Measurements from ENCODE around the gene KNTC1. TPM values are rescaled to one million over a fixed set of nuclear protein-coding genes. Genes with fewer than 3 reads are reported as not detected.

Gene KNTC1
- polyA plus RNA-seq, 1 donor (not counting 4 experiments of a cell fraction or from before 2014, with no cell fraction given), result 18.6 TPM

DNA sequence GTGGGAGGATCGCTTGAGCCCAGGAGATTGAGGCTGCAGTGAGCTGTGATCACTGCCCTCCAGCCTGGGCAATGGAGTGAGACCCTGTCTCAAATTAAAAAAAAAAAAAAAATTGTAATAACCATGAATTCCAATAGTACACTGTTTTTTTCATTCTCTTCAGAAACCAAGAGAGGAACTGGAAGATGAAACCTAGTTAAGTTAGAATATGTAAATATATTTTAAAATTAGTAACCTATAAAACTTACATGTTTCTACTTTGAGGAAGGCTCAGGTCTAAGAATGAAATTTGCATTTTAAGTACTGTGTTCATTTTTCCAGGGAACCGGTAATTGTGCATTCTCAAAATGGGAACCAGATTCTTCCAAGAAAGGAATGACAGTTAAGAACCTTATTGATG, 18.8 kb downstream of the KNTC1 start:
- no peak overlapping the region for H2AFZ ChIP-seq (ENCODE audit: control insufficient read depth, low read length)
- dilution Hi-C loops (cut with MboI; ENCODE audit: extremely low pct_ligation_motif_present, low sequenced_read_pairs), result no loop called here
- H3K79me2 ChIP-seq (ENCODE audit: control insufficient read depth, insufficient read depth, low read length), result no peaks in the 10 kb centered on the region
- H3K36me3 ChIP-seq (ENCODE audit: control insufficient read depth in 2 of 2, extremely low read depth in 1 of 2, insufficient read depth in 2 of 2, low read length in 2 of 2), result peaks cover 2 to 15% of the 10 kb centered on the region in 2 experiments
- TF ChIP-seq, protein P1, sequence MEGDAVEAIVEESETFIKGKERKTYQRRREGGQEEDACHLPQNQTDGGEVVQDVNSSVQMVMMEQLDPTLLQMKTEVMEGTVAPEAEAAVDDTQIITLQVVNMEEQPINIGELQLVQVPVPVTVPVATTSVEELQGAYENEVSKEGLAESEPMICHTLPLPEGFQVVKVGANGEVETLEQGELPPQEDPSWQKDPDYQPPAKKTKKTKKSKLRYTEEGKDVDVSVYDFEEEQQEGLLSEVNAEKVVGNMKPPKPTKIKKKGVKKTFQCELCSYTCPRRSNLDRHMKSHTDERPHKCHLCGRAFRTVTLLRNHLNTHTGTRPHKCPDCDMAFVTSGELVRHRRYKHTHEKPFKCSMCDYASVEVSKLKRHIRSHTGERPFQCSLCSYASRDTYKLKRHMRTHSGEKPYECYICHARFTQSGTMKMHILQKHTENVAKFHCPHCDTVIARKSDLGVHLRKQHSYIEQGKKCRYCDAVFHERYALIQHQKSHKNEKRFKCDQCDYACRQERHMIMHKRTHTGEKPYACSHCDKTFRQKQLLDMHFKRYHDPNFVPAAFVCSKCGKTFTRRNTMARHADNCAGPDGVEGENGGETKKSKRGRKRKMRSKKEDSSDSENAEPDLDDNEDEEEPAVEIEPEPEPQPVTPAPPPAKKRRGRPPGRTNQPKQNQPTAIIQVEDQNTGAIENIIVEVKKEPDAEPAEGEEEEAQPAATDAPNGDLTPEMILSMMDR (optimal IDR thresholded peaks at IDR 0.05 in 1 of 3, IDR thresholded peaks at IDR 0.05 in 1 of 3, conservative IDR thresholded peaks at IDR 0.05 in 1 of 3; ENCODE audit: extremely low read depth in 1 of 3, insufficient read depth in 2 of 3, low read length in 3 of 3), result no peak
- no peak for TF ChIP-seq EZH2 (IDR thresholded peaks at IDR 0.05; ENCODE audit: low read length)
- no peaks in the 10 kb centered on the region for H3K9me1 ChIP-seq (ENCODE audit: control insufficient read depth, extremely low read depth, insufficient read depth, low read length)
- no peak for FAIRE-seq
- no peaks in the 10 kb centered on the region for H3K27me3 ChIP-seq (ENCODE audit: control insufficient read depth, extremely low read depth, insufficient read depth, low read length)
- no peak overlapping the region for H3K4me2 ChIP-seq (ENCODE audit: control insufficient read depth, extremely low read depth, insufficient read depth, low read depth, low read length)
- no peak overlapping the region for H3K4me3 ChIP-seq (ENCODE audit: control insufficient read depth in 2 of 3, extremely low read depth in 1 of 3, insufficient read depth in 2 of 3, low read depth in 1 of 3, low read length in 3 of 3)
- H3K9me3 ChIP-seq (ENCODE audit: control insufficient read depth, low read depth, low read length), result no peaks in the 10 kb centered on the region
- no peaks in the 10 kb centered on the region for H4K20me1 ChIP-seq (ENCODE audit: control insufficient read depth, extremely low read depth, insufficient read depth, low read length)
- H3K9ac ChIP-seq (ENCODE audit: control insufficient read depth, extremely low read depth, insufficient read depth, low read length), result no peak overlapping the region
- no peak overlapping the region for H3K27ac ChIP-seq (ENCODE audit: control insufficient read depth, insufficient read depth, low read length)
- no peaks in the 10 kb centered on the region for H3K4me1 ChIP-seq (ENCODE audit: control insufficient read depth, extremely low read depth, insufficient read depth, low read length)
- DNase-seq (ENCODE audit: low read depth, low spot score), result no peak

DNA sequence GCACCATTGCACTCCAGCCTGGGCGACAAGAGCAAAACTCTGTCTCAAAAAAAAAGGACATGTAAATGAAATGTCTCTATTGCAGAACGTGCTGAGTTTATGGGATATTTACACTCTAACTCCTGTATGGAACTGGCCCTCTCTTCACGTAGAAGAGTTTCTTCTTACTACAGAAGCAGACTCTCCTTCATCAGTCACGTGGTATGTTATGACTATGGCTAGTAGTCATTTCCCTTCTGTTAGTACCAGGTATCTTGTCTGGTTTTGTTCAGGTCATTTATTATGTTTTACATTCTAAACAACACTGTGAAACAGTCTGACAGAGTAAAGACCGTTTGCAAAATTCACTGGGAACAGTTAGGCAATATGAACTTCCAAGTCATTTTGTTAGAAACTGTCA, 20.3 kb downstream of the KNTC1 start:
- Histone ChIP-seq H4K20me1 (ENCODE audit: control insufficient read depth, extremely low read depth, insufficient read depth, low read length) (no peaks in the 10 kb centered on the region), H3K4me3 (ENCODE audit: control insufficient read depth in 2 of 3, extremely low read depth in 1 of 3, insufficient read depth in 2 of 3, low read depth in 1 of 3, low read length in 3 of 3) (no peak overlapping the region), H3K27ac (ENCODE audit: control insufficient read depth, insufficient read depth, low read length) (no peak overlapping the region), H2AFZ (ENCODE audit: control insufficient read depth, low read length) (no peak overlapping the region), H3K79me2 (ENCODE audit: control insufficient read depth, insufficient read depth, low read length) (no peaks in the 10 kb centered on the region), H3K9ac (ENCODE audit: control insufficient read depth, extremely low read depth, insufficient read depth, low read length) (no peak overlapping the region), H3K4me2 (ENCODE audit: control insufficient read depth, extremely low read depth, insufficient read depth, low read depth, low read length) (no peak overlapping the region), H3K27me3 (ENCODE audit: control insufficient read depth, extremely low read depth, insufficient read depth, low read length) (no peaks in the 10 kb centered on the region), H3K4me1 (ENCODE audit: control insufficient read depth, extremely low read depth, insufficient read depth, low read length) (no peaks in the 10 kb centered on the region), H3K36me3 (ENCODE audit: control insufficient read depth in 2 of 2, extremely low read depth in 1 of 2, insufficient read depth in 2 of 2, low read length in 2 of 2) (peaks cover 8 to 17% of the 10 kb centered on the region in 2 experiments), H3K9me3 (ENCODE audit: control insufficient read depth, low read depth, low read length) (no peaks in the 10 kb centered on the region), H3K9me1 (ENCODE audit: control insufficient read depth, extremely low read depth, insufficient read depth, low read length) (no peaks in the 10 kb centered on the region)
- FAIRE-seq, result no peak
- dilution Hi-C loops (cut with MboI; ENCODE audit: extremely low pct_ligation_motif_present, low sequenced_read_pairs), result no loop called here
- DNase-seq (ENCODE audit: low read depth, low spot score), result no peak
- TF ChIP-seq, protein P1 (optimal IDR thresholded peaks at IDR 0.05 in 1 of 3, IDR thresholded peaks at IDR 0.05 in 1 of 3, conservative IDR thresholded peaks at IDR 0.05 in 1 of 3; ENCODE audit: extremely low read depth in 1 of 3, insufficient read depth in 2 of 3, low read length in 3 of 3), result no peak
- TF ChIP-seq EZH2 (IDR thresholded peaks at IDR 0.05; ENCODE audit: low read length), result no peak

Measured in keratinocyte (primary cell).